Activated CD4-positive, alpha-beta T cell treated with anti-CD3 and anti-CD28 coated beads, Interleukin-2, amount 10 ng/mL, durations not matched to agents 7 days and 5 days (primary cell): ENCODE measurements around the gene REEP1. TPM values are rescaled to one million over a fixed set of nuclear protein-coding genes. Genes with fewer than 3 reads are reported as not detected.
A peak's percentile ranks its signal among the peaks of the same experiment; 100 is the strongest.

Experiments
- CTCF ChIA-PET: fragments of 350-600 bp; sonication (Branson Sonifier 250); formaldehyde crosslinking; loops from one replicate; lab custom pipeline; 2021; ENCODE audit warnings: antibody characterized with exemption; lab: Charles Lee
- POLR2A ChIA-PET: fragments of 350-600 bp; sonication (Branson Sonifier 250); formaldehyde crosslinking; loops from one replicate; lab custom pipeline; 2021; ENCODE audit warnings: antibody characterized with exemption; lab: Charles Lee
- DNase-seq: peaks from one replicate; pipeline ENCODE4 v3.0.0-alpha.2; 2020
- H3K27ac Mint-ChIP-seq: one replicate; pipeline ENCODE4 v1.8.0; 2021; ENCODE audit warnings: mild to moderate bottlenecking, moderate library complexity, mixed read lengths
- H3K27me3 Mint-ChIP-seq: one replicate; pipeline ENCODE4 v1.8.0; 2021; ENCODE audit warnings: mixed read lengths
- H3K36me3 Mint-ChIP-seq: one replicate; pipeline ENCODE4 v1.8.0; 2021; ENCODE audit warnings: low read depth, mixed read lengths
- H3K4me1 Mint-ChIP-seq: one replicate; pipeline ENCODE4 v1.8.0; 2021; ENCODE audit warnings: mixed read lengths
- H3K4me3 Mint-ChIP-seq: one replicate; pipeline ENCODE4 v1.8.0; 2021; ENCODE audit warnings: mild to moderate bottlenecking, moderate library complexity, mixed read lengths
- H3K9me3 Mint-ChIP-seq: one replicate; pipeline ENCODE4 v1.8.0; 2021; ENCODE audit warnings: mixed read lengths
- total RNA-seq, 2 experiments: library from RNA; stranded (reverse); gene quantifications; one replicate each; pipeline ENCODE4 v1.2.3, GENCODE V29; 2021

REEP1 gene
- under 1 TPM; 0.17 to 0.20 TPM for total RNA-seq

- DNase-seq, result peak; percentile 14
- ChIA-PET CTCF (interaction anchor here (0.8 to 1.0 kb wide), 3 partner anchors 9 to 31 kb away, joined by 3 read pairs; no protein-coding TSS in a partner anchor), POLR2A (no interaction called here)
- H3K27ac Mint-ChIP-seq, result no peak within 1 kb of the TSS
- H3K9me3 Mint-ChIP-seq, result peaks cover 5% of the 10 kb centered on the region
- H3K4me1 Mint-ChIP-seq, result peaks cover 16% of the 10 kb centered on the region
- peak within 1 kb of the TSS; percentile 67 for H3K4me3 Mint-ChIP-seq
- H3K27me3 Mint-ChIP-seq, result peaks cover 73% of the 10 kb centered on the region
- H3K36me3 Mint-ChIP-seq, result no peaks in the 10 kb centered on the region
Observed at GRCh38 chr2:86337244-86337835, at the start of gene REEP1. Gene REEP1, minus strand, starts transcription at chr2:86337626. Its CDS starts 116 bp downstream, at chr2:86337510.

- Mint-ChIP-seq H3K27ac (no peak overlapping the region), H3K27me3 (peaks cover 2% of the 10 kb centered on the region), H3K9me3 (peaks cover 4% of the 10 kb centered on the region), H3K36me3 (no peaks in the 10 kb centered on the region), H3K4me1 (no peaks in the 10 kb centered on the region), H3K4me3 (no peak overlapping the region)
- no peak for DNase-seq
- ChIA-PET POLR2A (no interaction called here), CTCF (interaction anchor here (1.1 kb wide), 1 partner anchor 10 kb away, joined by 3 read pairs; no protein-coding TSS in a partner anchor)
Observed at GRCh38 chr2:86383844-86384243, 46.4 kb upstream of the REEP1 start.

- no peak for DNase-seq
- Mint-ChIP-seq H3K36me3 (no peaks in the 10 kb centered on the region), H3K27me3 (peaks cover 2% of the 10 kb centered on the region), H3K27ac (no peak overlapping the region), H3K4me3 (no peak overlapping the region), H3K9me3 (peaks cover 4% of the 10 kb centered on the region), H3K4me1 (no peaks in the 10 kb centered on the region)
- CTCF ChIA-PET, result interaction anchor here (1.1 kb wide), 1 partner anchor 11 kb away, joined by 3 read pairs; no protein-coding TSS in a partner anchor
- POLR2A ChIA-PET, result no interaction called here
Observed at GRCh38 chr2:86382698-86383097, 45.3 kb upstream of the REEP1 start.

- Mint-ChIP-seq H3K36me3 (no peaks in the 10 kb centered on the region), H3K9me3 (peaks cover 6% of the 10 kb centered on the region), H3K27me3 (peaks cover 2% of the 10 kb centered on the region), H3K4me3 (no peak overlapping the region), H3K27ac (no peak overlapping the region), H3K4me1 (no peaks in the 10 kb centered on the region)
- ChIA-PET CTCF (no interaction called here), POLR2A (no interaction called here)
- DNase-seq, result no peak
Observed at GRCh38 chr2:86382108-86382507, 44.7 kb upstream of the REEP1 start.

GRCh38 chr2:86378469-86378868, 41.0 kb upstream of the REEP1 start:
- ChIA-PET POLR2A (no interaction called here), CTCF (no interaction called here)
- no peak for DNase-seq
- H3K9me3 Mint-ChIP-seq, result peaks cover 12% of the 10 kb centered on the region
- H3K4me3 Mint-ChIP-seq, result no peak overlapping the region
- no peak overlapping the region for H3K27ac Mint-ChIP-seq
- peaks cover 5% of the 10 kb centered on the region for H3K27me3 Mint-ChIP-seq
- no peaks in the 10 kb centered on the region for H3K36me3 Mint-ChIP-seq
- H3K4me1 Mint-ChIP-seq, result no peaks in the 10 kb centered on the region

- no peak for DNase-seq
- Mint-ChIP-seq H3K4me3 (no peak overlapping the region), H3K9me3 (peaks cover 11% of the 10 kb centered on the region), H3K36me3 (no peaks in the 10 kb centered on the region), H3K27ac (no peak overlapping the region), H3K27me3 (peaks cover 5% of the 10 kb centered on the region), H3K4me1 (peaks cover 15% of the 10 kb centered on the region)
- CTCF ChIA-PET, result no interaction called here
- POLR2A ChIA-PET, result no interaction called here
Observed at GRCh38 chr2:86375623-86376022, 38.2 kb upstream of the REEP1 start.

- no peak overlapping the region for H3K4me3 Mint-ChIP-seq
- H3K27ac Mint-ChIP-seq, result no peak overlapping the region
Observed at GRCh38 chr2:86372641-86373502, 35.4 kb upstream of the REEP1 start.

GRCh38 chr2:86372133-86372532, 34.7 kb upstream of the REEP1 start:
- H3K27ac Mint-ChIP-seq, result peak overlapping the region; percentile 64
- POLR2A ChIA-PET, result no interaction called here
- H3K4me1 Mint-ChIP-seq, result peaks cover 32% of the 10 kb centered on the region
- CTCF ChIA-PET, result interaction anchor here (1.2 to 1.6 kb wide), 2 partner anchors 33 to 151 kb away, joined by 3 read pairs; no protein-coding TSS in a partner anchor
- peaks cover 2% of the 10 kb centered on the region for H3K27me3 Mint-ChIP-seq
- H3K36me3 Mint-ChIP-seq, result peaks cover 7% of the 10 kb centered on the region
- no peak overlapping the region for H3K4me3 Mint-ChIP-seq
- DNase-seq, result no peak
- peaks cover 19% of the 10 kb centered on the region for H3K9me3 Mint-ChIP-seq

More at GRCh38 chr2:86372641-86373502, 35.4 kb upstream of the REEP1 start:
- CTCF ChIA-PET, result interaction anchor here (0.9 to 1.6 kb wide), 4 partner anchors 32 to 152 kb away, joined by 3 to 4 read pairs (median 3); no protein-coding TSS in a partner anchor
- H3K9me3 Mint-ChIP-seq, result peaks cover 21% of the 10 kb centered on the region
- POLR2A ChIA-PET, result no interaction called here
- H3K4me1 Mint-ChIP-seq, result peaks cover 28% of the 10 kb centered on the region
- H3K36me3 Mint-ChIP-seq, result peaks cover 7% of the 10 kb centered on the region
- no peak for DNase-seq
- H3K27me3 Mint-ChIP-seq, result peaks cover 5% of the 10 kb centered on the region

GRCh38 chr2:86371527-86371926, 34.1 kb upstream of the REEP1 start:
- ChIA-PET CTCF (interaction anchor here (1.6 kb wide), 1 partner anchor 151 kb away, joined by 3 read pairs; no protein-coding TSS in a partner anchor), POLR2A (no interaction called here)
- peaks cover 34% of the 10 kb centered on the region for H3K4me1 Mint-ChIP-seq
- H3K4me3 Mint-ChIP-seq, result peak overlapping the region; percentile 51
- H3K27ac Mint-ChIP-seq, result peak overlapping the region; percentile 72
- no peaks in the 10 kb centered on the region for H3K27me3 Mint-ChIP-seq
- DNase-seq, result no peak
- peaks cover 17% of the 10 kb centered on the region for H3K9me3 Mint-ChIP-seq
- peaks cover 7% of the 10 kb centered on the region for H3K36me3 Mint-ChIP-seq

- POLR2A ChIA-PET, result no interaction called here
- H3K4me1 Mint-ChIP-seq, result peaks cover 34% of the 10 kb centered on the region
- CTCF ChIA-PET, result interaction anchor here (1.0 kb wide), 1 partner anchor 149 kb away, joined by 3 read pairs; no protein-coding TSS in a partner anchor
- H3K27ac Mint-ChIP-seq, result no peak overlapping the region
- peaks cover 13% of the 10 kb centered on the region for H3K9me3 Mint-ChIP-seq
- H3K4me3 Mint-ChIP-seq, result no peak overlapping the region
- H3K36me3 Mint-ChIP-seq, result peaks cover 7% of the 10 kb centered on the region
- no peaks in the 10 kb centered on the region for H3K27me3 Mint-ChIP-seq
- DNase-seq, result no peak
Observed at GRCh38 chr2:86370579-86370978, 33.2 kb upstream of the REEP1 start.

GRCh38 chr2:86368161-86368824, 30.9 kb upstream of the REEP1 start:
- CTCF ChIA-PET, result interaction anchor here (0.6 to 0.8 kb wide), 2 partner anchors 30 to 607 kb away, joined by 3 read pairs; no protein-coding TSS in a partner anchor
- Mint-ChIP-seq H3K36me3 (peaks cover 7% of the 10 kb centered on the region), H3K9me3 (peaks cover 11% of the 10 kb centered on the region), H3K4me3 (peak overlapping the region; percentile 52), H3K4me1 (peaks cover 34% of the 10 kb centered on the region), H3K27ac (peak overlapping the region; percentile 7), H3K27me3 (no peaks in the 10 kb centered on the region)
- peak; percentile 35 for DNase-seq
- POLR2A ChIA-PET, result no interaction called here

- Mint-ChIP-seq H3K4me3 (no peak overlapping the region), H3K36me3 (peaks cover 7% of the 10 kb centered on the region), H3K27ac (no peak overlapping the region), H3K27me3 (no peaks in the 10 kb centered on the region), H3K9me3 (peaks cover 10% of the 10 kb centered on the region), H3K4me1 (peaks cover 34% of the 10 kb centered on the region)
- DNase-seq, result no peak
- ChIA-PET CTCF (no interaction called here), POLR2A (no interaction called here)
Observed at GRCh38 chr2:86367499-86367777, 30.0 kb upstream of the REEP1 start.
